Chondrocyte (in vitro differentiated cells): ENCODE results near the gene NR4A1. TPM values are rescaled to one million over a fixed set of nuclear protein-coding genes. Genes with fewer than 3 reads are reported as not detected.

Experiments used
- DNase-seq: peaks from one replicate; pipeline ENCODE4 v3.0.0; 2021; ENCODE audit warnings: mixed read lengths, low spot score
- H3K27ac Mint-ChIP-seq: one replicate; pipeline ENCODE4 v1.8.0; 2021; ENCODE audit warnings: mild to moderate bottlenecking, moderate library complexity, mixed read lengths; ENCODE audit not compliant: unreplicated experiment
- H3K27me3 Mint-ChIP-seq: 2 replicates; pipeline ENCODE4 v1.8.0; 2021; ENCODE audit warnings: low read depth, mixed read lengths
- H3K36me3 Mint-ChIP-seq: 2 replicates; pipeline ENCODE4 v1.8.0; 2021; ENCODE audit warnings: low read depth, mixed read lengths
- H3K4me1 Mint-ChIP-seq: 2 replicates; pipeline ENCODE4 v1.8.0; 2021; ENCODE audit warnings: low read depth, mild to moderate bottlenecking, mixed read lengths
- H3K4me3 Mint-ChIP-seq: one replicate; pipeline ENCODE4 v1.8.0; 2021; ENCODE audit warnings: mild to moderate bottlenecking, moderate library complexity, mixed read lengths; ENCODE audit not compliant: unreplicated experiment
- H3K9me3 Mint-ChIP-seq: 2 replicates; pipeline ENCODE4 v1.8.0; 2021; ENCODE audit warnings: low read depth, mixed read lengths
- CTCF ChIP-seq: fragments of 200-600 bp; sonication (generic); IDR thresholded peaks from 2 replicates; pipeline ENCODE4 v1.5.0; 2021; ENCODE audit warnings: antibody characterized with exemption, mild to moderate bottlenecking, moderate library complexity
- total RNA-seq: library from RNA; stranded (reverse); gene quantifications from 3 replicates; pipeline ENCODE4 v1.2.1, GENCODE V29; 2021

NR4A1 gene
- total RNA-seq, 1 donor from 2014 or later: 7.3 TPM

GRCh38 chr12:52049286-52049685, 2.0 kb upstream of the NR4A1 start:
- no peak for DNase-seq
- Mint-ChIP-seq H3K27ac (no peak overlapping the region), H3K9me3 (no peaks in the 10 kb centered on the region), H3K4me1 (peaks cover 25% of the 10 kb centered on the region), H3K36me3 (no peaks in the 10 kb centered on the region), H3K4me3 (peak overlapping the region; percentile 38), H3K27me3 (no peaks in the 10 kb centered on the region)
- no peak for TF ChIP-seq CTCF

- H3K36me3 Mint-ChIP-seq: no peaks in the 10 kb centered on the region
- no peak for DNase-seq
- no peaks in the 10 kb centered on the region for H3K9me3 Mint-ChIP-seq
- peak overlapping the region; percentile 38 for H3K4me3 Mint-ChIP-seq
- TF ChIP-seq CTCF: no peak
- peaks cover 25% of the 10 kb centered on the region for H3K4me1 Mint-ChIP-seq
- H3K27ac Mint-ChIP-seq: no peak overlapping the region
- no peaks in the 10 kb centered on the region for H3K27me3 Mint-ChIP-seq
These were observed 1.6 kb upstream of the NR4A1 start for GRCh38 chr12:52049688-52050087.

- no peak for TF ChIP-seq CTCF
- peak overlapping the region; percentile 89 for H3K27ac Mint-ChIP-seq
- peak overlapping the region; percentile 73 for H3K4me3 Mint-ChIP-seq
These were observed 1.0 kb upstream of the NR4A1 start for GRCh38 chr12:52050116-52050757.

GRCh38 chr12:52052468-52053186, 1.4 kb downstream of the NR4A1 start:
- Mint-ChIP-seq H3K4me3 (peak overlapping the region; percentile 21), H3K36me3 (peaks cover 3% of the 10 kb centered on the region)

More at GRCh38 chr12:52050116-52050757, 1.0 kb upstream of the NR4A1 start:
- Mint-ChIP-seq H3K9me3 (no peaks in the 10 kb centered on the region), H3K36me3 (no peaks in the 10 kb centered on the region), H3K27me3 (no peaks in the 10 kb centered on the region), H3K4me1 (peaks cover 25% of the 10 kb centered on the region)
- DNase-seq: no peak

More at GRCh38 chr12:52052468-52053186, 1.4 kb downstream of the NR4A1 start:
- no peak for TF ChIP-seq CTCF
- H3K27me3 Mint-ChIP-seq: no peaks in the 10 kb centered on the region
- no peak for DNase-seq
- H3K27ac Mint-ChIP-seq: no peak overlapping the region
- peaks cover 25% of the 10 kb centered on the region for H3K4me1 Mint-ChIP-seq
- H3K9me3 Mint-ChIP-seq: no peaks in the 10 kb centered on the region
